Uterus (tissue), 4 donors: ENCODE measurements around the gene SGMS1. TPM values are rescaled to one million over a fixed set of nuclear protein-coding genes. Genes with fewer than 3 reads are reported as not detected.

Experiments
- DNase-seq, 2 donors: peaks; one replicate each; pipeline ENCODE4 v3.0.0-alpha.2; 2019 to 2020
- H3K27ac ChIP-seq, 2 donors: fragments of 200-600 bp; sonication (generic); 1 replicate in 1 of 2; 2 replicates in 1 of 2; pipeline ENCODE4 v1.5.1; 2016 to 2018
- H3K27me3 ChIP-seq, 2 donors: fragments of 200-600 bp; sonication (generic); one replicate each; pipeline ENCODE4 v1.5.1; 2018 to 2019; ENCODE audit warnings: control low read depth in 1 of 2
- H3K36me3 ChIP-seq, 2 donors: fragments of 200-600 bp; sonication (generic); one replicate each; pipeline ENCODE4 v1.5.1; 2019; ENCODE audit warnings: control low read depth in 1 of 2
- H3K4me1 ChIP-seq, 2 donors: fragments of 200-600 bp; sonication (generic); one replicate each; pipeline ENCODE4 v1.5.1; 2018 to 2019; ENCODE audit warnings: control low read depth in 1 of 2
- H3K4me3 ChIP-seq, 2 donors: fragments of 200-600 bp; sonication (generic); 1 replicate in 1 of 2; 2 replicates in 1 of 2; pipeline ENCODE4 v1.5.1; 2018 to 2019; ENCODE audit warnings: mild to moderate bottlenecking in 1 of 2
- H3K9me3 ChIP-seq, 2 donors: fragments of 200-600 bp; sonication (generic); one replicate each; pipeline ENCODE4 v1.5.1; 2019; ENCODE audit warnings: control low read depth in 1 of 2
- CTCF ChIP-seq, 4 experiments: fragments of 200-600 bp in 2 of 4; fragments of 450-650 bp in 2 of 4; sonication (generic) in 2 of 4; IDR thresholded peaks; one replicate each; pipeline ENCODE4 v1.5.1; 2016 to 2019; ENCODE audit warnings: antibody characterized with exemption in 4 of 4, mild to moderate bottlenecking in 2 of 4, moderate library complexity in 1 of 4
- POLR2A ChIP-seq, 2 donors: fragments of 450-650 bp; IDR thresholded peaks; one replicate each; pipeline ENCODE4 v1.6.1; 2016; ENCODE audit warnings: antibody characterized with exemption in 2 of 2, mild to moderate bottlenecking in 1 of 2, moderate library complexity in 1 of 2
- intact Hi-C: fragments of 100-400 bp; cut with DNase I; formaldehyde crosslinking; loops from one replicate; pipeline ENCODE4 v1.15.1; 2023; ENCODE audit warnings: low total_unique reads
- total RNA-seq, 4 donors: library from RNA; depleted of rRNA in 3 of 4; stranded (reverse); fragments of >200 nt in 3 of 4; gene quantifications; one replicate each; pipeline versions ENCODE4 v1.1.0 to v1.2.4, GENCODE V29; 2014 to 2023
- donor health status: DM: yes; HTN: yes; CAD: no.

Gene SGMS1
- total RNA-seq, 4 donors from 2014 or later = 38.0 to 102 (median 57.7) TPM

- TF ChIP-seq CTCF (IDR thresholded peaks at IDR 0.05) = no peak
- TF ChIP-seq POLR2A (IDR thresholded peaks at IDR 0.05) = no peak
- Histone ChIP-seq H3K9me3 (no peaks in the 10 kb centered on the region), H3K36me3 (no peaks in the 10 kb centered on the region), H3K27me3 (no peaks in the 10 kb centered on the region), H3K4me3 (no peak overlapping the region), H3K27ac (no peak overlapping the region), H3K4me1 (no peaks in the 10 kb centered on the region)
- intact Hi-C loops = no loop called here
- no peak for DNase-seq
Observed at GRCh38 chr10:50467209-50467608, 156.5 kb downstream of the SGMS1 start.

GRCh38 chr10:50464004-50464409 is 159.7 kb downstream of the SGMS1 start:
- Histone ChIP-seq H3K27me3 (no peaks in the 10 kb centered on the region), H3K27ac (no peak overlapping the region), H3K4me1 (no peaks in the 10 kb centered on the region), H3K36me3 (no peaks in the 10 kb centered on the region), H3K9me3 (no peaks in the 10 kb centered on the region), H3K4me3 (no peak overlapping the region)
- intact Hi-C loops = no loop called here
- no peak for DNase-seq
- no peak for TF ChIP-seq CTCF (IDR thresholded peaks at IDR 0.05)

GRCh38 chr10:50461834-50462233 is 161.9 kb downstream of the SGMS1 start:
- no peaks in the 10 kb centered on the region for H3K27me3 ChIP-seq
- no peak overlapping the region for H3K27ac ChIP-seq
- no peaks in the 10 kb centered on the region for H3K9me3 ChIP-seq
- TF ChIP-seq CTCF (IDR thresholded peaks at IDR 0.05) (no peak), POLR2A (IDR thresholded peaks at IDR 0.05) (no peak)
- intact Hi-C loops = no loop called here
- H3K36me3 ChIP-seq = no peaks in the 10 kb centered on the region
- DNase-seq = no peak
- H3K4me1 ChIP-seq = no peaks in the 10 kb centered on the region
- no peak overlapping the region for H3K4me3 ChIP-seq

- intact Hi-C loops = no loop called here
- Histone ChIP-seq H3K9me3 (no peaks in the 10 kb centered on the region), H3K4me3 (no peak overlapping the region), H3K27me3 (no peaks in the 10 kb centered on the region), H3K36me3 (no peaks in the 10 kb centered on the region), H3K27ac (no peak overlapping the region), H3K4me1 (no peaks in the 10 kb centered on the region)
- DNase-seq = no peak
- no peak for TF ChIP-seq POLR2A (IDR thresholded peaks at IDR 0.05)
- TF ChIP-seq CTCF (IDR thresholded peaks at IDR 0.05) = no peak
Observed at GRCh38 chr10:50461123-50461522, 162.6 kb downstream of the SGMS1 start.

- no peaks in the 10 kb centered on the region for H3K27me3 ChIP-seq
- intact Hi-C loops = no loop called here
- H3K4me3 ChIP-seq = no peak overlapping the region
- no peaks in the 10 kb centered on the region for H3K4me1 ChIP-seq
- no peaks in the 10 kb centered on the region for H3K9me3 ChIP-seq
- no peak overlapping the region for H3K27ac ChIP-seq
- no peak for DNase-seq
- no peaks in the 10 kb centered on the region for H3K36me3 ChIP-seq
- no peak for TF ChIP-seq POLR2A (IDR thresholded peaks at IDR 0.05)
- no peak for TF ChIP-seq CTCF (IDR thresholded peaks at IDR 0.05)
Observed at GRCh38 chr10:50456719-50457118, 167.0 kb downstream of the SGMS1 start.
